Activated naive CD4-positive, alpha-beta T cell treated with Interleukin-2 at 50 U/mL for 16 hours (primary cell): ENCODE measurements around the gene GPD1L.
A peak's percentile ranks its signal among the peaks of the same experiment; 100 is the strongest.
"Not testable (repeated sequence)": the region's sequence is repeated elsewhere in the genome, so short reads cannot be mapped to it uniquely, and the experiment has no call there.

Experiments
- DNase-seq: peaks from one replicate; pipeline ENCODE4 v3.0.0-alpha.2; 2020

The GPD1L gene

DNA sequence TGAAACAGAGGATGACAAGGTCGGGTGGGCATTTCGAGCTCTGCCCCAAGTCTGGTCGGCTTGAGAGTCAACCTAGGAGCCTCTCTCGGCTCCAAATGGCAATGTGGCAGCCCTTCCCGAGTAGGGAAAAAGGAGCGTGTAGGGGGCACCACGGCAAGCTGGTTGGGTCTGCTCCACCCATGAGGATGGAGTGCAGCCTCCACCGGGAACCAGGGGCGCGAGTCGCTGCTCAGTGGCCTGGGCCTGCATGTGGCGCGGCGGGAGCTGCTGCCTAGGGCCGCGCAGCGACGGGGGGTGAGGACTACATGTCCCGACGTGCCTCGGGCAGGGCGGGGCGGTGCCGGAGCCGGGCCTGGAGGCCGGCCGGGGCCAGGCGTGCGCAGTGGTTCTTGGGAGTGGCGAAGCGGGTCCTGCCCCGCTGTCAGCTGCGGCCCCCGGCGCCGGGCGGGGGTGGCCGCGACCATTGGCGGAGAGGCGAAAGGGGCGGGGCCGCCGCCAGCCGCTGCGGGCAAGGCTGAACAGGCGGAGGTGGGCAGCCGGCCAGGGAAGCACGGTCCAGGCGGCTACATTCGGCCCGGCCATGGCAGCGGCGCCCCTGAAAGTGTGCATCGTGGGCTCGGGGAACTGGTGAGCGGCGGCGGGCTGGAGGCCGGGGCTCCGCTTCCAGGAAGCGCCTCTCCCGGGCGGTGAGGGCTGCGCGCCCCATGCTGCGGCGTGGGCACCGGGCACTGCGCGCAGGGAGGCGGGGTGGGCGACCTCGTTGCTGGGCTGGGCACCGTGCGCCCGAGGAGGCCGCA is at the start of gene GPD1L:
TSS of gene GPD1L (plus strand) at position 489 of the 797 bp plus-strand sequence. CDS start at position 581, 92 bp downstream.
- peak; percentile 96 for DNase-seq

DNA sequence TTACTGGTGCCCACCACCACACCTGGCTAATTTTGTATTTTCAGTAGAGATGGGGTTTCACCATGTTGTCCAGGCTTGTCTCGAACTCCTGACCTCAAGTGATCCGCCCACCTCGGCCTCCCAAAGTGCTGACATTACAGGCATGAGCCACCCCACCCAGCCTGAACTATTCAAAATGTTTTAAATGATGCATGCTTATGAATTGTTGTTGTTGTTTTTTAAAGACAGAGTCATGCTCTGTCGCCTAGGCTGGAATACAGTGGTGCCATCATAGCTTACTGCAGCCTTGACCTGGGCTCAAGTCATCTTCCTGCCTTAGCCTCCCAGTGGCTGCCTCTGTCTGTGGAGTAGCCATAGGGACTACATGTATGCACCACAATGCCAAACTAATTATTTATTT is 48.0 kb upstream of the GPD1L start:
- not testable (repeated sequence) for DNase-seq

GRCh38 chr3:32062950-32063582 is 43.4 kb upstream of the GPD1L start:
- DNase-seq, result no peak

DNA sequence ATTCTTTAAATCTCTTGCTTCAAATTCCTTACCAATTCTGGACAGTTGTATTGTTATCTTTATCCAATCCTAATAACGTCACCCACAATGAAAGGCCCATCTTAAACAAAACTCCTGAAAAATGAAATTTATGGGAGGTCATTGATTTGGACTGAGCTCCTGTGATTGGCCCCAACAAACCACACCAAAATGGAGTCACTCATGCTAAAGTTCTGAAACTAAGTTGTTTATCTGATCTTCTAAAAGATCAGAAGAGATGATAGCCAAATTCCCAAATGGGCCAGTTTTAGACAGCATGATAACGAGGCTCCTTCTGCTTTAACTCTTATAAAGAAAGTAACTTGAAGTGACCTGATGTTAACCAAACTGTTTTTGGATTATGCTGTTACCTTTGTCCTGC is 39.7 kb upstream of the GPD1L start:
- no peak for DNase-seq

GRCh38 chr3:32074194-32074593 is 32.2 kb upstream of the GPD1L start:
- not testable (repeated sequence) for DNase-seq

- DNase-seq, result no peak
These were observed 29.9 kb upstream of the GPD1L start for GRCh38 chr3:32076566-32076965.

- no peak for DNase-seq
These were observed 28.9 kb upstream of the GPD1L start for GRCh38 chr3:32077260-32078084.

- no peak for DNase-seq
These were observed 28.3 kb upstream of the GPD1L start for GRCh38 chr3:32078085-32078634.

DNA sequence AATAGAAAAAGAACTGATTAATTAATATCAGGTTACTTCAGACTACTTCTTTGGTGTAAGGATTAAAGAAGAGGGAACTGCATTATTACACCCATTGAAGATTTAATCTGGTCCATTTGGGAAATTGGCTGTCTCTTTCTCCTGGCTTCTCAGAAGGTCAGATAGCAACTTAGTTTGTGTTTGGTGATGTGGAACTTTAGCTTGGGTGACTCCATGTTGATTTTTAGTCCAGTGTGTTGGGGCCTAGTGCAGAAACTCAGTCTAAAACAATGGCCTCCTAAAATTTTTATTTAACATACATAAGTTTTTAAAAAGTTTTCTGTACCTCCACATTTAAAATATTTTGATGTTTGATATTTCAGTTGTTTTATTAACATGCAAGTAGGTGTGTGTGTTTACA is 27.6 kb upstream of the GPD1L start:
- no peak for DNase-seq

DNA sequence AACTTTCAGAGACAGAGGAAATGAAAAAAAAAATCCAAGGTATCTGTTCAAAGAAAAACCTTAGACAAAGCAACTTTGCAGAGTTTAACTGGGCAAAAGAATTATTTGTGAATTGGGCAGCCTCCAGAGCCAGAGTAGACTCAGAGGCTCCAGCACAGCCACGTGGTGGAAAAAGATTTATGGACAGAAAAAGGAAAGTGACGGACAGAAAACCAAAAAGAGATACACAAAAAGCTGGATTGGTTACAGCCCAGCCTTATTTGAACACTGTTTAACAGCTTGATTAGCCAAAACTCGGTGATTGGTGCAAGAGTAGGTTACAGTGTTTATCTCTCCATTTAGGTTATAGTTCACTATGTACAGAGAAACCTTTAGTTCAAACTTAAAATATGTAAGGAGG is 23.7 kb upstream of the GPD1L start:
- no peak for DNase-seq

DNA sequence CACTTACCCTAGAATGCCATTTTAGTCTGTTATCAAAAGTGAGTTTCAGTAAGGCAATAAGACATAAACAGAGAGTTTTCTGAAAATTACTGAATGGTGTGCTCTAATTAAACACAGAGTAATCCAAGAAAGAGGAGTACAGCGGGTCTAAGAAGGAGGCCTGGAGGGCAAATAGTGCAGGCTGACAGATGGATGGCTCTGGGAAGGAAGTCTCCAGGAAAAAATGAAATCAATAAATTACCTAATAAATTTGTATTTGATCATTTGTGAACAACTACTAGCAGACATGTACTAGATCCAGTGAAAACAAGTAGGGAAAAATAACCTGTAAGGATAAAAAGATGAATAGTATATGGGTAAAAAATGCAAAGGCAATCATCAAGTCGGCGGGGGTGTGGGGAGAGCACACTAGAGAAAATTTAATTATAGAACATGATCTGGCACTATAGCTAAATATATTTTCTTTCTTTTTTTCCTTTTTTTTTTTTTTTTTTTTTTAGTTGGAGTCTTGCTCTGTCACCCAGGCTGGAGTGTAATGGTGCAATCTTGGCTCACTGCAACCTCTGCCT is 22.6 kb upstream of the GPD1L start:
- DNase-seq, result no peak

DNA sequence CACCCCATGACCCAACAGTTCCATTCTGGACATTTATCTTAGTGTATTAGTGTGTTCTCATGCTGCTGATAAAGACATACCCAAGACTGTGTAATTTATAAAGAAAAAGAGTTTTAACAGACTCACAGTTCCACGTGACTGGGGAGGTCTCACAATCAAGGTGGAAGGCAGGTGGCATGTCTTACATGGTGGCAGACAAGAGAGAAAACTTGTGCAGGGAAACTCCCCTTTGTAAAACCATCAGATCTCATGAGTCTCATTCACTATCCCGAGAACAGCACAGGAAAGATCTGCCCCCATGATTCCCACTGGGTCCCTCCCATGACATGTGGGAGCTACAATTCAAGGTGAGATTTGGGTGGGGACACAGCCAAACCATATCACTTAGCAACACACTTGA is 21.6 kb upstream of the GPD1L start:
- DNase-seq, result no peak

GRCh38 chr3:32086464-32086863 is 20.0 kb upstream of the GPD1L start:
- no peak for DNase-seq

GRCh38 chr3:32089476-32089875 is 16.9 kb upstream of the GPD1L start:
- DNase-seq, result no peak

DNA sequence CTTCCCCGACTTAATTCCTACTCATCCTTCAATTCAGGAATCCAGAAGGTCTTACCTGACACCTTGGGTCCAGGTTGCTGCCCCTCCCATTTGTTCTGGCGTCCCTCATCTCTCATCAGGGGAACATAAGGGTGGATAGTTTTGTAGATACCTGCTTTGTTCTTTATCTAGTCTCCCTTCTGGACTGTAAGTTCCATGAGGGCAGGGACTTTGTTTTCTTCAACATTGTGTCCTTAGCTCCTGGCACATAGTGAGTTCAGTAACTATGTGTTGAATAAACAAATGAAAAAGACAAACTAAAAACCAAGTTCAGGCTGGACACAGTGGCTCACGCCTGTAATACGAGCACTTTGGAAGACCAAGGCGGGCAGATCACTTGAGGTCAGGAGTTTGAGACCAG is 13.2 kb upstream of the GPD1L start:
- no peak for DNase-seq

GRCh38 chr3:32095431-32095830 is 11.0 kb upstream of the GPD1L start:
- no peak for DNase-seq

DNA sequence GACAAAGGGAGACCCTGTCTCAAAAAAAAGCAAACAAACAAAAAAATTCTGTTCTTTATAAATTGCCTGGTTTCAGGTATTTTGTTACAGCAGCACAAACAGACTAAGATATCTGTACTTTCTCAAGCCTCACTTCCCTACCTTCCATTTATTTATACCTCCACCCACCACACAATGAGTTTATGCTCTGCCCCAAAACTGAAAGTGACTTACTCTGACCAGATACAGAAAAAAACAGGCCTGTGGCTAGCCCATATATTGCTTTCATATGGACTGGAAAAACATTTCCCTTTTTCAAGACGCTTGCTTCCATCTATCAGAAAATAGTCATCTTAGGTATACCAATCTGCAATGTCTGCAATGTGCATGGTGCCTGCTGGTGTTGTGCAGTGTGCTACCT is 8.7 kb upstream of the GPD1L start:
- no peak for DNase-seq

GRCh38 chr3:32098528-32098927 is 7.9 kb upstream of the GPD1L start:
- DNase-seq, result no peak

GRCh38 chr3:32100465-32100864 is 6.0 kb upstream of the GPD1L start:
- DNase-seq, result no peak

DNA sequence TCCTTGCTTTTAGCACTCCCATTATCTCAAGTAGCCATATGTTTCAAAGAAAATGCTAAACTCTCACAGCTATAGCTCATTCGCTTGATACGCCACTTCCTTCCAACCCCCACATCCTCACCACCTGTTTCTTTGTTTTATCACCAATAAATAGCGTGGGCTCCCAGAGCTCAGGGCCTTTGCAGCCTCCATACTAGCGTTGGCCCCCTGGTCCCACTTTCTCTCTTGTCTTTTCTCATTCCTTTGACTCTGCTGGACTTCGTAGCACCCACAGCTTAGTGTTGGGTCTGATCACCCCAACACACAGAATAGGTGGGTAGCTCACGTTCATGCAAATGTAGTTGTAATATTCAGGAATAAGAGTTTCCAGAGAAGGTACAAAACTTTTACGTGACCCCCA is 4.1 kb upstream of the GPD1L start:
- no peak for DNase-seq

DNA sequence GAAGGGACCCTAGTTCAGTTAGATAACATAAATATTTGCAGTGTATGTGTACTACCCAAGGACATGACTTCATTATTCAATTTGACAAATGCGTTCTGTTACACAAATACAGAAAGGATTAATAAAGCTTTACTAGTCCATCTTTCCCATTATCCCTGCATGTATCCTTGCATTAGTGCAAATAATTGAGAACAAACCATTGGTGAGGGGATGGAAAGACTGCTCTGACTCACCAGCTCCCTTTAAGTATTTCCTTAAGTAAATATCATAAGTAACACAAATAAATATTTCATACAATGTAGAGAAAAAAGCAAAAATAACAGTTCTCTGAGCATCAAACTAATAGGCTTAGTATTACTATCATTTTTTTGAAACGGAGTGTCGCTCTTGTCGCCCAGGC is 1.9 kb upstream of the GPD1L start:
- no peak for DNase-seq

- no peak for DNase-seq
These were observed 909 bp upstream of the GPD1L start for GRCh38 chr3:32105291-32106131.
